Stomach (tissue), 9 donors: Measurements from ENCODE around the gene GABRA5. TPM values are rescaled to one million over a fixed set of nuclear protein-coding genes. Genes with fewer than 3 reads are reported as not detected.

Source experiments
- DNase-seq, 2 donors: peaks; one replicate each; pipeline versions ENCODE4 v3.0.0 to v3.0.0-alpha.2; 2013 to 2019
- H3K27ac ChIP-seq, 5 donors: fragments of 200-600 bp in 4 of 5; sonication (generic) in 4 of 5; one replicate each; pipeline ENCODE4 v1.5.1; 2013 to 2019; ENCODE audit warnings: mild to moderate bottlenecking in 1 of 5, moderate library complexity in 1 of 5
- H3K27me3 ChIP-seq, 3 donors: fragments of 200-600 bp; sonication (generic); one replicate each; pipeline ENCODE4 v1.5.1; 2017 to 2019; ENCODE audit warnings: mixed run types in 1 of 3
- H3K36me3 ChIP-seq, 4 donors: fragments of 200-600 bp; sonication (generic); 1 replicate in 3 of 4; 2 replicates in 1 of 4; pipeline ENCODE4 v1.5.1; 2016 to 2019
- H3K4me1 ChIP-seq, 4 donors: fragments of 200-600 bp; sonication (generic); one replicate each; pipeline ENCODE4 v1.5.1; 2016 to 2019
- H3K4me3 ChIP-seq, 4 donors: fragments of 200-600 bp; sonication (generic) in 3 of 4; one replicate each; pipeline ENCODE4 v1.5.1; 2016 to 2019; ENCODE audit warnings: mild to moderate bottlenecking in 1 of 4
- H3K9me3 ChIP-seq, 4 donors: fragments of 200-600 bp; sonication (generic); one replicate each; pipeline ENCODE4 v1.5.1; 2016 to 2019
- CTCF ChIP-seq, 7 experiments: fragments of 450-650 bp in 4 of 7; fragments of 200-600 bp in 3 of 7; sonication (generic) in 3 of 7; IDR thresholded peaks; one replicate each; pipeline ENCODE4 v1.5.1; 2016 to 2019; ENCODE audit warnings: antibody characterized with exemption in 7 of 7, control low read depth in 2 of 7, mild to moderate bottlenecking in 1 of 7
- EP300 ChIP-seq: sonication (generic); formaldehyde crosslinking; IDR thresholded peaks from one replicate; pipeline ENCODE4 v1.6.1; 2017; ENCODE audit warnings: antibody characterized with exemption
- POLR2A ChIP-seq, 4 donors: fragments of 450-650 bp; IDR thresholded peaks; one replicate each; pipeline ENCODE4 v1.6.1; 2016; ENCODE audit warnings: antibody characterized with exemption in 4 of 4, control low read depth in 2 of 4, mild to moderate bottlenecking in 1 of 4, moderate library complexity in 1 of 4
- POLR2AphosphoS5 ChIP-seq, 3 donors: sonication (generic); formaldehyde crosslinking; IDR thresholded peaks; one replicate each; pipeline ENCODE4 v1.6.1; 2016; ENCODE audit warnings: antibody characterized with exemption in 3 of 3
- WGBS, 5 donors: extraction: QIAGEN DNeasy Blood & Tissue Kit in 3 of 5; methylation state at CpG; one replicate each; pipeline versions ENCODE4 v1.1.5 to v1.1.7; 2013 to 2018; 5-methylcytosine and 5-hydroxymethylcytosine counted together
- intact Hi-C: fragments of 100-400 bp; cut with DNase I; formaldehyde crosslinking; loops from one replicate; pipeline ENCODE4 v1.15.1; 2023; ENCODE audit warnings: low total_unique reads
- polyA plus RNA-seq, 3 donors: library from polyadenylated mRNA; stranded (reverse); fragments of 200-250 nt; gene quantifications; one replicate each; pipeline ENCODE4 v1.2.3, GENCODE V29; 2013
- total RNA-seq, 5 donors: library from RNA; depleted of rRNA; stranded (reverse); fragments of >200 nt; gene quantifications; one replicate each; pipeline versions ENCODE4 v1.1.0 to v1.2.3, GENCODE V29; 2014 to 2016
- donor health status: healthy with polysubstance abuse.
- donor health status: Bipolar disorder and iron deficiency.
- donor health status: healthy.

The GABRA5 gene
- total and polyA plus RNA-seq, 8 donors: 0.75 to 2.2 TPM; not detected in 6

- 3 to 10% (median 6%) methylated on average over 14 to 37 of the region's 37 CpGs for WGBS, 5 donors
- H3K27me3 ChIP-seq: peaks cover 0 to 34% (median 14%) of the 10 kb centered on the region in 3 donors
- no peaks in the 10 kb centered on the region for H3K36me3 ChIP-seq
- DNase-seq: peak; percentile 60 to 88
- intact Hi-C loops: no loop called here
- H3K9me3 ChIP-seq: no peaks in the 10 kb centered on the region
- peaks cover 0 to 32% (median 22%) of the 10 kb centered on the region in 4 donors for H3K4me1 ChIP-seq
- H3K27ac ChIP-seq: no peak overlapping the region
- H3K4me3 ChIP-seq: peak overlapping the region; percentile 15 to 38 (median 36)
- no peak for TF ChIP-seq EP300
- peak in 5 of 7 experiments; percentile 24 to 62 (median 43) for TF ChIP-seq CTCF (IDR thresholded peaks at IDR 0.05)
These were observed 24.8 kb downstream of the GABRA5 start for GRCh38 chr15:26891448-26892181.

DNA sequence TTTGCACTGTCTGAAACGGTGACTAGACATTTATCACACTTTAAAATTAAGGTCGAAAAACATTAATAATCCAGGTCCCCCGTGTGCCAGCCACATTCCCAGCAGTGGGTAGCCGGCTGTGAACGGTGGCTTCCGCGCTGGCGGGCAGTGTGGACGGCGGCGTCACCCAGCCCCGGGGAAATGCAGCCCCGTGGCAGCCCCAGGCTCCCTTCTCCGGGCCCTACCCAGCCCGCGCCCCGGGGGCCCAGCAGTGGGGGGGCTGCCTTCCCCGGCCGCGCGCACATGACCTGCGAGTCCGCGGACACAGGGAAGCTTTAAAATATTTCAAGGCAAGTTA is 25.3 kb downstream of the GABRA5 start:
- DNase-seq: no peak
- peaks cover 0 to 32% (median 22%) of the 10 kb centered on the region in 4 donors for H3K4me1 ChIP-seq
- intact Hi-C loops: no loop called here
- H3K27me3 ChIP-seq: peaks cover 0 to 34% (median 14%) of the 10 kb centered on the region in 3 donors
- peak overlapping the region in 2 of 4 donors; percentile 38 for H3K4me3 ChIP-seq
- no peak for TF ChIP-seq CTCF (IDR thresholded peaks at IDR 0.05)
- no peak for TF ChIP-seq EP300
- no peak for TF ChIP-seq POLR2A (IDR thresholded peaks at IDR 0.05)
- TF ChIP-seq POLR2AphosphoS5 (IDR thresholded peaks at IDR 0.05): no peak
- no peak overlapping the region for H3K27ac ChIP-seq
- no peaks in the 10 kb centered on the region for H3K9me3 ChIP-seq
- no peaks in the 10 kb centered on the region for H3K36me3 ChIP-seq
- WGBS, 5 donors: 7 to 30% (median 15%) methylated on average over 23 to 24 of the region's 24 CpGs

DNA sequence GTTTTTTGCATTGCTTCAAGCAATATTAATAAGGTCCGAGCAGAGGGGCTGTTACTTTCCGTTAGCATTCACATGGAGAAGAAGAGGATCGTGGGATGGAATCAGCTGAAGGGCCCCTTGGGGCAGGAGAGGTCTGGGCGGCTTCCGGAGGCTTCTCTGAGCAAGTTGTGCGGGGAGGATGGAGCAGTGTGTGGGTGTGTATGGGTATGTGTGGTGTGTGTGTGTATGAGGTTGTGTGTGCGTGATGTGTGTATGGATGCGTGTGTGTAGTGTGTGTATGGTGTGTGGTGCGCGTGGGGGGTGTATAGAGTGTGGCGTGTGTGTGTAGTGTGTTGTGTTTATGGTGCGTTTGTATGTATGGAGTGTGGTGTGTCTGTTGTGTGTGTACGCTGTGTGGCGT is 25.8 kb downstream of the GABRA5 start:
- H3K9me3 ChIP-seq: no peaks in the 10 kb centered on the region
- no peak overlapping the region for H3K27ac ChIP-seq
- H3K36me3 ChIP-seq: no peaks in the 10 kb centered on the region
- H3K4me1 ChIP-seq: peaks cover 0 to 32% (median 21%) of the 10 kb centered on the region in 4 donors
- no peak overlapping the region for H3K4me3 ChIP-seq
- 83 to 88% (median 86%) methylated on average over 14 of the region's 14 CpGs for WGBS, 5 donors
- TF ChIP-seq CTCF (IDR thresholded peaks at IDR 0.05) (no peak), POLR2A (IDR thresholded peaks at IDR 0.05) (no peak), POLR2AphosphoS5 (IDR thresholded peaks at IDR 0.05) (no peak), EP300 (no peak)
- intact Hi-C loops: no loop called here
- H3K27me3 ChIP-seq: peaks cover 0 to 34% (median 14%) of the 10 kb centered on the region in 3 donors
- DNase-seq: no peak

GRCh38 chr15:26893351-26894065 is 26.6 kb downstream of the GABRA5 start:
- TF ChIP-seq EP300 (no peak), POLR2AphosphoS5 (IDR thresholded peaks at IDR 0.05) (no peak), CTCF (IDR thresholded peaks at IDR 0.05) (no peak), POLR2A (IDR thresholded peaks at IDR 0.05) (no peak)
- H3K27me3 ChIP-seq: peaks cover 0 to 28% (median 14%) of the 10 kb centered on the region in 3 donors
- no peaks in the 10 kb centered on the region for H3K9me3 ChIP-seq
- DNase-seq: no peak
- no peak overlapping the region for H3K4me3 ChIP-seq
- peaks cover 0 to 24% (median 15%) of the 10 kb centered on the region in 4 donors for H3K4me1 ChIP-seq
- intact Hi-C loops: no loop called here
- WGBS, 5 donors: 72 to 88% (median 82%) methylated on average over 31 to 35 of the region's 35 CpGs
- no peaks in the 10 kb centered on the region for H3K36me3 ChIP-seq
- no peak overlapping the region for H3K27ac ChIP-seq
